GM18508 (cell line): Measurements from ENCODE around the gene CCDC33.

Experiments
- ATAC-seq: cut with Tn5 transposase; IDR thresholded peaks from one replicate; pipeline ENCODE4 v1.9.1; 2021; ENCODE audit warnings: moderate number of reproducible peaks; ENCODE audit not compliant: insufficient read depth, unreplicated experiment

Gene CCDC33

DNA sequence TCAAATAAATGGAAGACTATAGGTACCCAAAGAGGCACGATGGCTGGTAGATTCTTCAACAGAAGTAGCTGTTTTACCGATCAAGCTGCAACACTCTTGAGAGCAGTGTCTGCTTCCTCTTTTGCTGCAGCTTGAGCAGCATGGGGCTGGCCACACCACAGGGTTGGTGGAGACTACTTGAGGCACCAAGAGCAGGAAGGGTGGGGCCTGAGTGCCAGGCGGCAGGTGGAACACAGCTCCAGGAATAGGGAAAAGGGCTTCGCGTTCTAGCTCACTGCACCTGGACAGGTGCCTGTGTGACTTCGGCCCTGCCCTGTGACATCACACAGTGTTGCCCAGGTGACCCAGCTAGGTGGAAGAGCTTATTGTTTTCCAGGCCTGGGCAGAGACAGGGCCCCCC lies at the start of gene CCDC33:
TSS of gene CCDC33 (plus strand) at position 365 of the 400 bp plus-strand sequence. CDS start 394 bp downstream, outside the sequence.
- no peak for ATAC-seq

DNA sequence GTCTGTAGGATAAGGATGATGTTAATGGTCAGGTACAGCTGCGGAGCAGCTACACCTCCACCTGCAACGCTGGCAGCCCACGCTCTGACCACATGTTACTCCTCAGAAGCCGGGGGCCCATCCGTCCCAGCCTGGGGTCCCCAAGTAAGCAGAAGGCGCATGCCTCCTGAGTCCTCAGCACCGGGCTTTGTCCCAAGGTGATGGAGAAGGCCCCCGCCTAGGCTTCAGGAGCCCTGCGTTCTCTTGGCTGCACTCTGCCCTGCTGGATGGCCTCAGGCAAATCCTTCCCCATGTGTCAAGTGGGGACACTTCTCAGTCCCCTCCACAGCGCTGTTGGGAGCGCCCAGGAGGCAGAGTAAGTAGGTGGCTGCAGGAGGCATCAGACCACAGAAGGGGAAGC lies 47.9 kb upstream of the CCDC33 start:
- ATAC-seq = no peak

DNA sequence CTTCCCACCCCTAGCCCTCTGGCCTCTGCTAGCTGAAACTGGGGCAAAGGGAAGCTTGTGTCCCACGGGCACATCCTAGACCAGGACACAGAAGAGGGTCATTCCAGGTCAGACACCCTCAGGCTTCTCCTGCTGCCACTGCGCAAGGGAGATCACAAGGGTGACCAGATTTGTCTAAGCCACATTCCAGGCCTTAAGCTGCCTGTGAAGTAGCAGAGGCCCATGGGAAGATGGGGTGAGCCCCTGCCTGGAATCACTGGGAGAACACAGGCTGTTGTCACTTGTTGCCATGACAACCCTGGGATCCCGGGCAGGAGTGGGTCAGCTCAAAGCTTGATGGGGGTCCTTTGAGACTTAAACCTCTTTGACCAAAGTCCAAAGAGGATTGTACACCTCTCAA lies 44.3 kb upstream of the CCDC33 start:
- no peak for ATAC-seq

DNA sequence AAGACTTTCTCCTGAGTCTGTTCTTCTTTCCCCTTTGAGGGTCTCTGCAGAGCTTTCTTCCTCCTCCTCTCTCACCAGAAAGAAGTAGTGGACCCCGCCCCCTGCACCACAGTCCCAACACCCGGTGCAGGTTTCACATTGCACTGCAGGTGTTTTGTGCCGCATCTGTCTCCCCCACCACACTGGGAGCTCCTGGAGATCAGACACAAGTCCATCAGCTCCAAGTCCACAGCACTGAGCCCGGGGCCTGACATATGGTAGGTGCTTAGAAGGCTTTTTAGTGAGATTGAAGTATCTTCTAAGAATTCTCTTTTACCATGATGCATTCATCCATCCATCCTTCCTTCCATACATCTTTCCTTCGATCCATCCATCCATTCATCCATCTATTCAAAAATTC lies 43.4 kb upstream of the CCDC33 start:
- ATAC-seq = no peak

DNA sequence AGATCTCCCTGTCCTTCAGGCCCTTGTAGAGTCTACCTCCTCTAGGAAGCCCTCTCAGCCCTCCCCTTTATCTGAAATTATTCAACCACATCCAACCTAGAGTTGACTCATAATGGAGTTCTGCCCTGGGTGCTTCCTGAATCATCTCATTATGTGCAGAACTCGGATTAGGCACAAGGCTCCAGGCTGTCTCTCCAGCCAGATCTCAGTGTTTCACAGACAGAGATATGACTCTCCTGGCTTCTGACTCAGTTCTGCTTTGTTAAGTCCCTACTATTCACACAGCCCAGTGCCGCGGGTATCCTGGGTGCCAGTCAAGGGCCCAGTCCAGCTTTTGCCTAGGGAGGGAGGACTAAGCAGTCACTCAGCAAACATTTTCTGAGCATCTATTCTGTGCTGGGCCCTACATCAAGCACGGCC lies 42.8 kb upstream of the CCDC33 start:
- no peak for ATAC-seq

DNA sequence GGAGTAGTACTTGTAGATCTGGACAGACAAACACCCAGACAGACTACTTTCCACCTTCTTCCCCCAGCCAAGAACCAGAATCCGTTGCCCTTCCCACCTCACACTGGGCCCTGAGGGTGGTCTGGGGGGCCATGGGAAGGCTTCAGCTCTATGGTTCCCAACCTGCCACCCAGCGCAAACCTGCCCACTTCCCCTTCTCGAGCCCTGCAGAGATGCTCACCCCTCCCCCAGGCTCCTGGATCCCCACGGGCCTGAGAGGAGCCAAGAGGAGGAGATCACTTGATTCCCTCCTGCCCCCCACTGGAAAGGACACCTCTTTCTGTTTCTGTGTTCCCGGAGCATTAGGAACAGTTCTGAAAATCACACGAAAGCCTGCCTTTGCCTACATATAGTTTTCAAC lies 42.2 kb upstream of the CCDC33 start:
- ATAC-seq = no peak

DNA sequence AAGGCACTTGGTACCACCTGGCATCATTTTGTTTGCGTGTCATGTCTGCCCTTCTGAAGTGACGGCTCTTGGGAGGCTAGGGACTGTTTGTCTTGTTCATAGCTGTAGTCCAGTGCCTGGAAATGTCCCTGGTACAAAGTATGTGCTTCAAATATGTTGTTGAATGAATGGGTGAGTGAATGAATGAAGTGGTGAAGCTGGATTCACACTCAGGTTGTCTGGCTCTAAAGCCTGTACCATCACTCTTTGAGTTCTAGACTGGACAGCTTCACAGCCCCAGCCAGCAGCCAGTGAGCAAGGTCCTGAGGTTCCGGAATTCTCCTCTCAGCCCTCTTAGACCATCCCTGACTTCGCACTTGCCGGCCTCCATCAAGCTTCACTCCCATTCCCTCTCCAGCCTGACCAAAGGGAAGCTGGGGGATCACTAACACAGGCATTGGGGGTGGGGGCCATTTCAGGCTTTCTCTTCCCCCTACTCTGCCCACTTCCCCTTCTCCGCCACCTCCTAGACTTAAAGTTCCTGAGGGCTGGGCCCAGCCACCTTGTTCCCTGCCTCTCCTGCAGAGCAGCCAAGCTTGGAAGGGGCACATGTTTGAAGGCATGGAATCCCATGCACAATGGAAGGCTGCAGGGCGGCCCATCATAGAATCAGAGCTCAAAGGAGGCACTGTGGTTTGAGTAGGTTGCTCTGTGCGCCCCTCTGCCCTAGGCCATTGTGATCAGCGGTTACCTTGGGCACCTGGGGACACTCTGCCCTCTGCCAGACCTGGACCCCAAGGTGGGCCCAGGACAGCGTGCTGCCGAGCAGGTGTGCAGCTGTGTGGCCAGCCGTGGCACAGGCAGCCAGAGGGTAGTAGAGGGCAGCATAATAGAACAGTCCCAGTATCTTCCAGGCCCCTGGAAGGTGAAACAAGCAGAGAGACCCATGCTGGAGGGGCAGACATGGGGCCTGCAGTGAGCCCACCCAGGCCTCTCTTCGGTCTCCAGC lies 41.3 kb upstream of the CCDC33 start:
- ATAC-seq = no peak

DNA sequence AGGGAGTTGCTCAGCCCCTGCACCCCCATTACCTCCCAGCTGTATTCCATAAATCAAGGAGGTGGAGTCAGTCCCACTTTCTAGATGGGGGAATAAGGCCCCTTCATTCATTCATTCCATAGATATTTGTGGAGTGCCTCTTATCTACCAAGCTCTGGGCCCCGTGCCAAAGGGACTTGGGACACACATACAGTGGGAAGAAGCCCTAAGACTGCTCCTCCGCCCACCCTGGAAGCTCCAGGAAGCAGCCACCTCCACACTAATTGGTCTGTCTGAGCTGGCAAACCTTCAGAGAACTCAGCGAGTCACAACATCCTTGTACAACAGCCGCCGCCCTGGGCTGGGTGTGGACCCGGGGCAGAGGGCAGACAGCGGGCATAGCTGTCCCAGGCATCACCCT lies 40.0 kb upstream of the CCDC33 start:
- no peak for ATAC-seq

DNA sequence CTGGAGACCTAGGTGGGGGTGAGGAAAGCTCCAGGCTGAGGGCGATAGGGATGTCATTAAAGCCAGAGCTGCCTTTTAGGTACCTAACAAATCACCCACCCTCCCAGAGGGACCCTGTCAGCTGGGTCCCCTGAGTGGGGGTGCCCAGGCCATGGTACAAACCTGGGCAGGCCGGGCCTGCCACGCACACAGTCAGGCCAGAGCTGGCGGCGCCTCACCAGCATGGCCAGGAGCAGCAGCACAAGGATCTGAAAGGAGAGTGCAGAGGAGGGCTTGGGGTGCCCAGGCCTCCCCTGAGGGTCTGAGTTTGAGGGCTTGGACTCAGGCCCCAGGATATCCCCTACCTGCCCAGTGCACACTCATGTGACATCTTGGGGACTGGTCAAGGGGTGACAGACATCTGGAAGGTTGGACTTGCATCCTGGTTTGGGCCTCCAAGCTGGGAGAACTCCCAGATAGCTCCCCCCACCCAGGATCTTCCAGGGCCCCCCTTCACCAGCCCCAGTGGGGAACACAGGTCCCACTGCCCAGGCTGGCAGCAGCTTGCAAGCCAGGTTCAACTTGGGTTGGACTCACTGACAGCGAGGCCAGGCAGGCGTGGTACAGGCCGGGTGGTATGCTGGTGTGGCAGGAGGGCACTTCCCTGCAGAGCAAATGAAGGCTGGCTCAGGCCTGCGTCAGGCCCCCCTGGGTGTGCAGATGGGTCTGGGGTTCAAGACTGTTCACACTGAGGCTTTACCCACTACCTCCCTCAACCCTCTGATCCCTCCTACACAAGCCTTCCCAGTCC lies 38.8 kb upstream of the CCDC33 start:
- no peak for ATAC-seq

DNA sequence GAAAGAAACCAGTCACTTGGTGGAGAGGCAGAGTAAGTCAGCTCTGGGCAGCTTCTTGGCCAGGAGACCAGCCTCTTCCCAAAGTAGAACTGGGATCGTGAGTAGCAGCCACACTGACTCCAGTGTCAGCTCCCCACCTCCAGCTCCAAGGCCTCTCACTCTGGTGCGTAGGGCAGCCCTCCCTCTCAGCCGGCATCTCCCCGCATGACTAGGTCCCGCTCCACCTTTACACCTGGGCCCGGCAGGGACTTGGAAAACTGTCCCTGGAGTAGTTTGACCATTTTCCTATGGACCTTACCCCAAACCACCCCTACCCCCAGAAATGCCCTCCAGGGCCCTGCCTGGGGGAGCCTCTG lies 36.9 kb upstream of the CCDC33 start:
- ATAC-seq = no peak

DNA sequence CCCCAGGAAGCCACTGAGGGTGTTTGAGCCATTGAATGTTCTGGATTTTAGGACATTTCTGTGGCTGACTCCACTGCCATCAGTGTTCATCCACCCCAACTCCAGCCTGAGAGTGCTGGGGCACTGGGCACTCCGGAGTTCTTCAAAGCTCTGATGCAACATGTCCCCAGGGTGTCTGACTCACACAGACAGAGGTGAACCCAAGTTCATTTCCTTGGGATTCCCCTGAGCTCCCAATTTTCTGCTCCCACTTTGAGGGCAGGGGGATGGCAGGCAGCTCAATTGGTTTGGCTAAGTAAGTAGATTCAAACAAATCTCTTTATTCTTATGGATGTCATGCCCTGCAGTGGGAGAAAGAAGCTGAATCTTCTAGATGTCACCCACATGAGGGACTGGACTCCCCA lies 35.7 kb upstream of the CCDC33 start:
- no peak for ATAC-seq

DNA sequence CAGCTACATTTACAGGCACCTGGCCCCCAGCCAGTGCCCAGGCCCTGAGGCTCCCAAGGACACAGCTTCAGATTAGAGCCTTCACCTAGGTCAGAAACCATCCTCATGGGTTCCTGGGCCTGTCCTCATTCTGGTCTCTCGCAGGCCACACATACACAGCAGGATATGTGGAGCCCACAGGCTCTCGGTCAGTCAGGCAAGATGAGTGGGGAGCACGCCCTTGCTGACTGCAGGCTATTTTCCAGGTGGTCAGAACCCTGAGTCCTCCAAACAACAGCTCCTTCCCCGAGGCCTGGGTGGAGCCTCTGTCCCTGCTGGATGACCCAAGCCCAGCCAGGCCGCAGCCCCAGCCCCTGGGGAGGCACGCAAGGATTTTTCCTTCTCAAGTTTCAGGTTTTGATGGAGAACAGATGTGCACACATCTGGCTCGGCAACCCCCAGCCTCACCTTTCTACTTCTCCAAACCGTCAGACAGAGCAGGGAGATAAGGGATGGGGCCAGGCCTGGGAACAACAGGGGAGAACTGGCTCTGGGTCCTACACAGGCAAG lies 35.2 kb upstream of the CCDC33 start:
- ATAC-seq = no peak

DNA sequence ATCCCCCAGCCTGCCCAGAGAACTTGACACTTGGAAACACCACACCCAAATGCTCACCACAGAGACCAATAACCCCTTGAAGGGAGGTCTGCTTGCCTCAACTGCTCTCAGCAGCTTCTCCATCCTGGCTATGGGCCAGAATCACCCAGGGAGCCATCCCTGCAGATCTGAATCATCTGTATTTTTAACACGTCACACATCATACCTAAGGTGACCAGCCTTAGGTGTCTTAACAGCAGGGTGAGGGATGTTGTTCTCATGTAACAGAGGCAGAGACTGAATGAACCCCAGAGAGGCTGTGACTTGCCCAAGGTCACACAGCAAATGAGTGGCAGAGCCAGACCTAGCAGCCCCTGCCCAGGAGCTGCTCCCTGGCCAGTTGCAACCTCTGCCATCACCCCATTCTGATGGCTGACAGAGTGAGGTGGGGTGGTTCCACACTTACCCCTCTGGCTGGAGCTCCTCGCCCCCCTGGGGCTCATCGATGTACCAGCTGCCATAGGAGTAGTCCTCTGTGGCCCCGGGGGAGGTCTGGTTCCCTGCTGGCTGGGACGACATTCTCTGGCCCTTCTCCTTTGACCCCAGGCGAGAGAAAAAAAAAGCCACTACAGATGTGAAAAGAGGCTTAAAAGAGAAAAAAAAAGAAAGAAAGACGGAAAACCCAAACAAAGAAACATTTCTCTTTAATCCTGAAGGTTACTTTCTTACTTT lies 34.3 kb upstream of the CCDC33 start:
- ATAC-seq = no peak

DNA sequence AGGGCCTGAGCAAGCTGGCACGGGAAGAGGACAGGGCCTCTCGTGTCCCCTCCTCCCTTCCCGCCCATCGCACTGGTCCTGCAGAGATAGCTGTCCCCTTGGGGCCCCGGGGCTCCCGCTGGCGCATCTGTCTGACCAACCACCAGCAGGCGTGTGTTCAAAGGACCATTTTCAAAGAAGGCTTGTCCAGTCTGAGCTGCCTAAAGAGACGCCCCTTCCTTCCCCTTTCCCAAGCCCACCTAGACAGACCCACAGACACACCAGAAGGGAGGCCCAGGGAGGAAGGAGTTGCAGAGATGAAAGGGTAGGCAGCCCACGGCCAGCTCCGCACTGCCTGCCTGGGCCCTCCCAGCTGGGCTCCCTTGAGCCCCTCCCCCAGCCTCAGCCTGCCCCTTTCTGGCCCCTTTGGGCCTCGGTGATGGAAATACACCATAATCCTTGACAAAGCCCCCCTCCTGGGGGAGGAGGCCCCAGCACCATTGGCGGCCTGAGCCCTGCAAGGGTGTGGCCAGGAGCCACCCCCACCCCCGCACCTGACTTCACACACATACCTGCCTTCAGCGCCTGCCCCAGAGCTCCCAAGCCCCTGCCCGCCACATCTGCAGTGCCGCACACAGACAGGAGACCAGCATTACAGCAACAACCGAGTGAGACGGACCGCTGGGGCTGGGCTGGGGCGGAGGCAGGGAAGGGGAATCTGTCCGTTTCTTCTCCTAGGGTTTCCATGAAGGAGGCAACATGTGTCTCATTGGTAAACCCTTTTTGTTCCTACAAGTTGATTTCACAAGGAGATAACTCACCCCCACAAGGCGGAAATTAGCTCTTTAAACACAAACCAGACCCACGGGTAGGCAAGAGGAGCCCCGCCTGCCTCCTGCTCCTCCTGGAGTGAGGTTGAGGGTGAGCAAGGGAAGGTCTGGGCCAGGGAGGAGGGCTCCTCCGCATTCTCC lies 33.4 kb upstream of the CCDC33 start, which contains the start of gene STRA6:
TSS of gene STRA6 (minus strand) at position 336 of the 950 bp plus-strand sequence. CDS start 520 bp downstream, outside the sequence.
- no peak for ATAC-seq

DNA sequence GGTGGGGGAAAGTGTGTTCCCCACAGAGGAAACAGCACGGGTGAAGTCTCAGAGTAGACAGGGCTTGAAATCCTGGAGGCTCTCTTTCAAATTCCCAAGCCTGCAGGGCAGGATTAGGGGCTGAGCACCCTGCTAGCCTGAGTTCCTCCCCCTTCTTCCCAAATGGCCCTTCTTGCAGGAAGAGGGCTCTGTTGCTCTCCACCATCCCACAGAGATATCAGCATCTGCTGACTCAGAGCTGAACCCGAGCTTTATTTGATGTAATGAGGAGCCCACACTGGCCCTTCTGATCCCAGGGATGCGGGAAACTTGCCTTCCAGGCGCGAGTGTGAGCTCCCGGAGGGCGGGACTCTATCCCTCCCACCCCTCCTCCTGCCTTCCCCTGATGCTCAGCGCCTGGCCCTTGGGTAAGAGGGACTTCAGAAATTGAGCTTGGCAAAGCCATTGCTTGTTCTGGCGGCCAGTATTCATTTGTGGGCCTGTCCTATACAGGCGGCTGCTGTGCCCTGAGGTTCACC lies 32.2 kb upstream of the CCDC33 start:
- no peak for ATAC-seq

DNA sequence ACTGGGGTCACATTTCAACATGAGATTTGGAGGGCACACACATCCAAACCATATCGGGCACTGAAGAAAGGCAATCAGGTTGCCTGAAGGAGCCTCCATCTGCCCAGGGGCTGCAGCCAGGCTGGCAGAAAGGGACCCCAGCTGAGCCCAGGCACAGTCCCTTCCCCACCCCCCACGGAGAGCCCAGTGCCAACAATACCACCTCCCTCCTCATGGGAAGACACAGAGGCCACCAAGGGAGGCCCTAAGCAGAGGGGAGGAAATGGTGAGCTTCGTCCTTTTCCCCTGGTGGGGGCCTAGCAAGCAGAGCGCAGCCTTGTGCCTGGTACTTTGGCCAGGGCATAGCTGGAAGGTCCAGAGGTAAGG lies 30.6 kb upstream of the CCDC33 start:
- no peak for ATAC-seq

DNA sequence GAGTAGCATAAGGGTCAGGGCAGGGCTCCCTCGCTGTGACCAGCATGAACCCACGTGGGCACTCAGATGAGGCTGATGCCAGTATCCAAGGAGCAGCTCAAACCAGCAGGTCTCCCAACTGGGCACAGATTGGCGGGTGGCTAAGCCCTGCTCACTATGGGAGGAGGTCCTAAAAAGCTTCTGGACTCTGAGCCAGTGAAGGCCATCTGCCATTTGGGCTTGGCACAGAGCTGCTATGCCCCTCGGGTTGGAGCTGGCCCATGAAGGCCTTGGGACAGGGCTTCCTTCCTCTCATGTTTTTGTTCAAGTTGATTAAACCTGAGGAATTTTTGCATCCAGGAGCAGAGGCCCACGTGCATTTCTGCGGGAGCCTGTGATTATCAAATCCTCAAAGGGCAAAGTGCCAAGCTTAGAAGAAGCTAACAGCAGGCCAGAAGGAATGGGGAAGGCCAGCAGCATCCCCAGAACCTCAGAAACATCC lies 29.3 kb upstream of the CCDC33 start:
- no peak for ATAC-seq

DNA sequence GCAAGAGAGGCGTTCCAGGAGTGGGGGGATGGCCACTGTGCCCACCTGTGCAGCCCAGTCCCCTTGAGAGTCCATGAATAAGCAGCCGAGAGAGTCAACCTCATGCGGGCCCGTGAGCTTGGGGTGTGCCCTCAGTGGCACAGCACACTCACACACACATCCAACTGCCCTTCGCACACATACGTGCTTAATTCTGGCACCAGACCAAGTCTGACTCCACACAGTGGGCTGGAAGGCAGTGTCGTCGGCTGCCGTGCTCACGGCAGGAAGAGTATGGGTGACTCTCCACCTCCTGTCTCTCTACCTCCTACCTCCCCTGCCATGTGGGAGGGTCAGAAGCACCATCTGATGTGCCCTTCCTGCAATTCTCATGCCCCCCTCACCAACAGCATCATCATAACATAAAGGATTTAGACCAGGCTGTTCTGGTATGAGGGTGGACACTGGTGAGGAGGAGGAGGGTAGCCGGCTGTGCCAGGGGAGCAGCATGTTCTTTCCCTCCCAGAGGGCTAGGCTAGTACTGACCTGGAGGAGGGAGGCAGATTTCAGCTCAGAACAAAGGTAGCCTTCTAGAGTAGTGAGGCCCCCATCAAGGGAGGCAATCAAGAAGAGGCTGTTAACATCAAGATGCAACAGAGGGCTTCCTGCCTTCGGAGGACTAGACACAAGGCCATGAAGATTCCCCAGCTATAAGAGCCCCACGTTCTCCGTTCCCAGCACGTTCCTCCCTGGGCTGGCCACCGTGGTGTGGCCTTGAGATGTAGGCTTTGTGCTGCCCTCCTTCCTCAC lies 28.3 kb upstream of the CCDC33 start:
- no peak for ATAC-seq
